ENCODE measurements around the gene SBNO2.

The SBNO2 gene

GRCh38 chr19:1104311-1105007 lies 69.6 kb downstream of the SBNO2 start:
- FAIRE-seq: no peak

DNA sequence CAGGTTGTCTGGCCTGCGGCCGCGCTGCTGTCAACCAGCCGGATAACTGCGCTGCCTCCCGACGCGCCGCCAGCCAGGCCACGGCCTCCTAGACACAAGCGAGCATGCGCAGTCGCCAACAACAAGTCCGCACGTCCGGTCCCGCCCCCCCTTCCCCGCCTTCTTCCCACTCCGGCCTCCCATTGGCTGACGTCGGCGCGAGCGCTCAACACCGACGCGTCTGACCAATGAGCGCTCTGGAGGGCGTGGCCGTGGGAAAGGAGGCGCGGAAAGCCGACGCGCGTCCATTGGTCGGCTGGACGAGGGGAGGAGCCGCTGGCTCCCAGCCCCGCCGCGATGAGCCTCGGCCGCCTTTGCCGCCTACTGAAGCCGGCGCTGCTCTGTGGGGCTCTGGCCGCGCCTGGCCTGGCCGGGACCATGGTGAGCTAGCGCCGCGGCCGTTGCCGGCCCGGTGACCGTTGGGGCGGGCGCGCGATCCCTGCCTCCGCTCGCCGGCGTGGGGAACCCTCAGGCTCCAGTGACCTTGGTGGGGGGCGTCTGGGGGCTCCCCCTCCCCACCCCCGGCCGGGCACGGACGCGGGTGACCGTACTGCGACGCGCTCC lies 70.3 kb downstream of the SBNO2 start, which contains the start of gene GPX4:
GPX4 (plus strand) TSS at position 287 of the 603 bp plus-strand sequence; CDS start at position 337, 50 bp downstream.
- FAIRE-seq: peak; percentile 94

DNA sequence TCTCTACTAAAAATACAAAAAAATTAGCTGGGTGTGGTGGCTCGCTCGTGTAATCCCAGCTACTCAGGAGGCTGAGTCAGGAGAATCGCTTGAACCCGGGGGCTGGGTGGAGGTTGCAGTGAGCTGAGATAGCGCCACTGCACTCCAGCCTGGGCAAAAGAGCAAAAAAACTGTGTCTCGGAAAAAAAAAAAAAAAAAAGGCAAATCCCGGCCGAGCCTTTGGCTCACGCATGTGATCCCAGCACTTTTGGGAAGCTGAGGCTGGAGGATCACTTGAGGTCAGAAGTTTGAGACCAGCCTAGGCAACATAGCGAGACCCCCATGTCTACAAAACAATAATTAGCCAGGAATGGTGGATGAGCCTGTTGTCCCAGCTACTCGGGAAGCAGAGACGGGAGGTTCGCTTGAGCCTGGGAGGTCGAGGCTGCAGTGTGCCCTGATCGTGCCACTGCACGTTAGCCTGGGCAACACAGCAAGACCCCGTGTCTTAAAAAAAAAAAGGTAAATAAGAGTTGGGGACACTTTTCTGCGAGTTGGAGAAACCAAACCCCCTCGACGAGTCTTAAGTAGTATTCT lies 70.8 kb downstream of the SBNO2 start:
- no peak for FAIRE-seq

DNA sequence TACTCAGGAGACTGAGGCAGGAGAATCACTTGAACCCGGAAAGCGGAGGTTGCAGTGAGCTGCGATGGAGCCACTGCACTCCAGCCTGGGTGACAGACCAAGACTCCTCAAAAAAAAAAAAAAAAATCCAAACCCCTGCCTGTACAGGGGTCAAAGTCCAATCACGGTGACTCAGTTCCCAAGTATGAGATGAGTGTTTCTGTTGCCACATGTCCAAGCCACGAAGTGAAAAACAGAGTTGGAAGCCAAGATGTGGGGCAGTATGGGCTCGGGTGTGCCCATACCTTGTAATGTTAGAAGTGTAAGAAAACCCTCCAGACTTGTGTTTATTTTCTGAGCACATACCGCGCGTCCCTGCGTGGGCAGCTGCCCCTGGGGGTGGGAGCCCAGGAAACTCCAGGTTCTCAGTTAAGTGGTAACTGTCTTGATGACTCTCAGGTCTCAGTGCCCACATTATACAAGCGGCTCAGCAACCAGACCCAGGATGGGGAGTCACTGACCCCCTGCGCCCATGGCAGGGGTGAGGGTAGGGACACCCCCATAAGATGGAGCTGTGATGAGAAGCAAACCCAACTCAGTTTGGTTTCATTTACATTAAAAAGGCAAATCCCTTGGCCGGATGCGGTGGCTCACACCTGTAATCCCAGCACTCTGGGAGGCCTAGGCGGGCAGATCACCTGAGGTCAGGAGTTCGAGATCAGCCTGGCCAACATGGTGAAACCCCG lies 71.5 kb downstream of the SBNO2 start:
- FAIRE-seq: no peak

DNA sequence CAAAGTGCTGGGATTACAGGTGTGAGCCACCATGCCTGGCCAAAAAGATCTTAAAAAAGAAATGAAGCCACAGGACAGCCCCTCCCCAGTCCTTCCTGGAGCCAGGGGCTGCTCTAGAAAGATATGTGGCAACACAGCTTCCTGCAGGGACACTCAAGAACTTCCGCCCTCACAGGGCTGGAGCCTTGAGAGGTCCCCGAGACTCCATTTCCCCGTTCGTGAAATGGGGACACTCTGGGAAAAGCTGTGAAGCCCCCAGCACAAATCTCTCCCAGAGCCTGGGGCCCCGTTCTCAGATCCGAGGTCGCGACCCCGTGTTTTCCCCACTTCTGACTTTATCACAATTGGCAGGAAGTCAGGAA lies 72.8 kb downstream of the SBNO2 start:
- no peak for FAIRE-seq

GRCh38 chr19:1098177-1099051 lies 75.7 kb downstream of the SBNO2 start:
- FAIRE-seq: no peak

GRCh38 chr19:1097810-1098176 lies 76.3 kb downstream of the SBNO2 start:
- no peak for FAIRE-seq

DNA sequence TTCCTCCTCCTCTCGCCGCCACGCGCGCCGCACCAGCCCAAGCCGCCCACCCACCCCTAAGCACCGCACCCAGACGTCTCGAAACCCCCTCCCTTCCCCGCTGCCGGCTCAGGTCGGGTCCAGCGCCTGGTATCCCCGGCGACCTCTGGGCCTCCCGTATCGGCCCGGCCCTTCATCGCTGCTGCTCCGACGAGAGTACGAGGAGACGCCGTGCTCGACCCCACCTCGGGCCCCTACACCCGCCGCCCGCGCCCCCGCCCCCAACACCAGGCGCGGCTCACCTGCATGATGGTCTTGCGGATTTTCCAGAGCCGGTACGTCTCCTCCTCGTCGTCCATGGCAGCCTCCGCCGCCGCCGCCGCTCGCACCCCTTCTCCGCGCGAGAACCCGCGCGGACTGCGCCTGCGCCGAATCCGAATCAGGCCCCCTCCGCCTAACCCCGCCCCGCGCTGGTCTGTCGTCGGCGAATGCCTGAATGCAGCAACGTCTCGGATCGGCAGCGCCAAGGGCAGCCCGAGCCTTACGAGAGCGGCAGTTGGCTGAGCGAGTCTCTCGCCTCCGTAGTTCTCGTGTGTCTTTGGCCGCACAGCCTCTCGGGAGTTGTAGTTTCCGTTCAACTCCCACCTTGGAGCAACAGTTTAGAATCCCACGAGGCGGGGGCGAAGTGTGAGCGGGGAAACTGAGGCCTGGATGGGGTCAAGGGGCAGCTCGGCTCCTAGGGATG lies 78.9 kb downstream of the SBNO2 start, which contains the start of gene POLR2E:
POLR2E (minus strand) TSS at position 398 of the 724 bp plus-strand sequence; CDS start at position 338, 60 bp downstream.
- FAIRE-seq: peak; percentile 94

GRCh38 chr19:1094655-1094977 lies 79.5 kb downstream of the SBNO2 start:
- FAIRE-seq: no peak

GRCh38 chr19:1093811-1094553 lies 80.1 kb downstream of the SBNO2 start:
- FAIRE-seq: no peak

- no peak for FAIRE-seq
These were observed 80.7 kb downstream of the SBNO2 start for GRCh38 chr19:1093330-1093729.

DNA sequence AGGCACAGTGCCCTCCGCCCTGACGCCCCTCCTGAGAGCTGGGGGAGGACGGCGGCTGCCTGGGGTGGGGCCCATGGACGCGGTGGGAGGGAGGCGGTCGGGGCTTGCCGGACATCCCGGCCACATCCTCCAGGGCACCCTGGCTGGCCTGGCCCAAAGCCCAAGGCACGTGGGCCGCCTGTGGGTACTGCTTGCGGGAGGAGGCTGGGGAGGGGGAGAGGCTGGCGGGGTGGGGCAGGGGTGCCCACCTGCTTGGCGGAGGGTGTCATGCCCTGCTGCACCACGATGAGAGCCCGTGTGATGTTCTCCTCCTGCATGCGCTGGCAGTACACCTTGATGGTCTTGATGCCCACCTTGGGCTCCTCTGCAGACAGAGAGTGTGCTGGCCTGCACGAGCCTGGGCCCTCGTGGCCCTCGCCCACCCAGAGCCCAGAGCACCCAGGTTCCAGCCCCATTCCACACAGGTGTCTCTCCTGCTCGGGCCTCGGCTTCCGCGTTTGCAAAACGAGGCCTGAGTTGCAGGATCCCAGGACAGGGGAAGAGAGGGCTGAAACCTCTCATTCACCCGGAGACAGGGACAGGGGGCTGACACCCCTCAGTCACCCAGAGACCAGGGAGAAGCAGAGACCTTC lies 82.4 kb downstream of the SBNO2 start:
- FAIRE-seq: no peak

GRCh38 chr19:1090731-1091543 lies 83.1 kb downstream of the SBNO2 start:
- FAIRE-seq: no peak

DNA sequence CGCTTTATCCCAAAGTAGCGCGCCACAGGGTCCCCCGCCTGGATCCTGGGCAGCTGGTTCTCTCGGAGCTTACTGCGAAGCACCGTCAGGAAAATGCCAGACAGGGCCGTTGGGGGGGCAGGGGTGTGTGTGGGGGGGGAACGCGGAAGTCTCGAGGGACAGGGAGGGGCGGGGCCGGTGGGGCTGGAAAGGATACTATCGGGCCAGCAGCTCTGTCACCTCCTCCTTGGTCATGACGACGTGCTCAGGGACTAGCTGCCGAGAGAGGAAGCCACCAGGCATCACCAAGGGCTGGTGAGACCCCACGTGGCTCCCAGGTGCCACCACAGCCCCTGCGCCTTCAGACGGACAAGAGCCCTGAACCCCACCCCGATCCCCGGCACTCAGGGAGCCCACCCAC lies 84.2 kb downstream of the SBNO2 start:
- FAIRE-seq: no peak

GRCh38 chr19:1089126-1089771 lies 84.8 kb downstream of the SBNO2 start:
- FAIRE-seq: no peak

DNA sequence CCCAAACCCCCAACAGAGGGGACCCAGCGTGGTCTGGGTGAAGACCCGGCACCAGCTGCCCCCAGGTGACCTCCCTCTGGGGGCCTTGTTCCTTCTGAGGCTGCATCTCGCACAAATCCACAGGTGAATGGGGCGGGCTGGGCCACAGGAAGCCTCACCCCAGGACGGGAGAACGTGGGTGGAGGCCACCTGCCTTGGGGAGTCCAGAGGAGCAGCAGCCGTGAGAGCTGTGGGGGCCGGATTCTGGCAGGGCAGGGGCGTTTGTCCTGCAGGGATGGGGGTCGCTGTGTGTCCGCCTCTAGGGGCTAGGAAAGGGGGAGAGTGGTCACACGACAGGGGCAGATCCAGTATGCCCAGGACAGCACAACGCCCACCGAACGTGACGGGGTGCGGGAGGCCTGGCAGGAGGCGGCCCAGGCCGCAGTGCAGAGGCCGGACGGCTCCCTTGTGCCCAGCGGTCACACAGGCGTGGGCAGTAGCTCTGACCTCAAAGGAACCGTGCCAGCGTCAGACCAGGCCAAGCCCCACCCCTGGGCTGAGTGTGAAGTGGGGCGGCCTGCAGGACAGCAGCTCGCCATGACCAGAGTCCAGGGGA lies 85.6 kb downstream of the SBNO2 start:
- no peak for FAIRE-seq

GRCh38 chr19:1087813-1088415 lies 86.2 kb downstream of the SBNO2 start:
- FAIRE-seq: no peak

- FAIRE-seq: no peak
These were observed 87.5 kb downstream of the SBNO2 start for GRCh38 chr19:1086613-1087012.
